Esophagus squamous epithelium (tissue), 4 donors: ENCODE data around the gene RAB40B.

Source experiments
- CTCF ChIP-seq, 6 experiments: fragments of 450-650 bp in 4 of 6; fragments of 200-600 bp in 2 of 6; sonication (generic) in 2 of 6; IDR thresholded peaks; one replicate each; pipeline ENCODE4 v1.5.1; 2016 to 2019; ENCODE audit warnings: antibody characterized with exemption in 6 of 6, mild to moderate bottlenecking in 4 of 6, moderate library complexity in 4 of 6
- POLR2A ChIP-seq, 4 donors: fragments of 450-650 bp; IDR thresholded peaks; one replicate each; pipeline ENCODE4 v1.6.1; 2017; ENCODE audit warnings: antibody characterized with exemption in 4 of 4, mild to moderate bottlenecking in 4 of 4, moderate library complexity in 3 of 4

DNA sequence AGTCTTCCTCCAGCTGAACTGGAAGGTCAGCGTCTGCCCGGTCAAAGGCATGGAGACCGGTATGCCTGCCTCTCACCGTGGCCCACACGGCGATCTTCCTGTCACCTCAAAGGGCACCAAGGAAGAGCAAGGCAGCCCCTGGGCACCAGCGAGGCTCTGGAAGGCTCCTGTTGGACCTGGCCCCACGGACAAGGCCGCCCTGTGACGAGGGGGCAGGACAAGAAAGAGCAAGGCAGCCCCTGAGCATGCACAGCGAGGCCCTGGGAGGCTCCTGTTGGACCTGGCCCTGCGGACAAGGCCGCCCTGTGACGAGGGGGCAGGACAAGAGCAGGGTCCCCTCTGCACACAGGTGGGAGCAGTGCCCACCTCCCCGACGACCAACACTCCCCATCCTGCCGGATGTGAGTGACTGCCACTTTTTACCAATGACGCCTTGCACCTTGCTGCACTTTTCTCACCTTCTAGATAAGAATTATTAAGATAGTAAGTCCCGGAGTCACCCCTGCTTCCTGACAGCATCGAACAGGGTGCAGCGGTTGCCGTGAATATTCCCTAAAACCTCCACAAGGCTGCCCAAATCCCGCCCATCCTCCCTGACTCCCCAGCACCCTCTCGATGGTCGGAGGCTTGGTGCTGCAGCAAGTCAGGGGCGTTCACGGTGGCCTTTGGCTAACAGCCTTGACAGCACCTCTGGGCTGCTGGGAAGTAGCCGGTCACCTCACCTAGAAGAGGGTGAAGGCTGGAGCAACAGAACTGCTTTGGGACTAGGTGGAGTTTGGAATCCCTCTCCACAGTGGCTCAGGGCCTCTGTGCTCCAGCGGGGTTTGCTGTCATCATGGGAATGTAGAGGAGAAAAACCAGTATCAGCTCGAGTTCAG is 44.6 kb downstream of the RAB40B start:
- TF ChIP-seq CTCF (IDR thresholded peaks at IDR 0.05) (no peak), POLR2A (IDR thresholded peaks at IDR 0.05) (no peak)
